GM21576 (cell line): ENCODE results near the gene CCDC170.

Experiments
- ATAC-seq: cut with Tn5 transposase; IDR thresholded peaks from one replicate; pipeline ENCODE4 v1.9.1; 2021; ENCODE audit warnings: mild to moderate bottlenecking, moderate library complexity; ENCODE audit not compliant: unreplicated experiment

Gene CCDC170

DNA sequence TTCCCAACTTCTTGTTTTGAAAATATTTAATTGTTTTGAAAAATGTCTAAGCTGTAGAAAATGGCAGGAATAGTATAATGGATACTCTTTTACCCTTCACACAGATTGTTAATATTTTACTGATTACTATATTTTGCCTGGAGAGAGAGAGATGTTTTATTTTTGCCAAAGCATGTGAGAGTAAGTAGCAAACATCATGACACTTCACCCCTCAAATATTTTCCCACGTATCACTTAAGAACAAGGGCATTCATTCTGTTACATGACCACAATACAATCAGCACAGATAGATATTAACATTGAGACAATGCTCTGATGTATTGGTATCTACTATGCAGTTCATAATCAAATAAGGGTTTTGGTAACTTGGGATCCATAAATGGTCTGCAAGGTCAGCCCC, 116.5 kb downstream of the CCDC170 start:
- ATAC-seq = no peak

DNA sequence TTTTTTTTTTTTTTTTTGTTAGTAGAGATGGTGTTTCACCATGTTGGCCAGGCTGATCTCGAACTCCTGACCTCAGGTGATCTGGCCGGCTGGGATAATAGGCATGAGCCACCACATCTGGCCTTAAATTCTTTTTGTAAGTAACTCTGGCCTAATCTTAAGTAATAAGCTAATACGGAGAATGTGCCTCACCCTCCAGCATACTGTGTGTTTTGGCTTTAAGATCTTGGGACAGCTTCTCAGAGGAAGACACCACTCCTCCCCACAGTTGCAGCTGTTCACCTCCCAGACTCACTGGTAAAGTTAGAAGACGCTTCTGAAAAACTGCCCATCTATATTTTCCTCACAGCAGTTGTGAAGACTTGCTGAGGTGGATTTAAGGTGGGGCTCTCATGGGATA, 120.8 kb downstream of the CCDC170 start:
- ATAC-seq = no peak

DNA sequence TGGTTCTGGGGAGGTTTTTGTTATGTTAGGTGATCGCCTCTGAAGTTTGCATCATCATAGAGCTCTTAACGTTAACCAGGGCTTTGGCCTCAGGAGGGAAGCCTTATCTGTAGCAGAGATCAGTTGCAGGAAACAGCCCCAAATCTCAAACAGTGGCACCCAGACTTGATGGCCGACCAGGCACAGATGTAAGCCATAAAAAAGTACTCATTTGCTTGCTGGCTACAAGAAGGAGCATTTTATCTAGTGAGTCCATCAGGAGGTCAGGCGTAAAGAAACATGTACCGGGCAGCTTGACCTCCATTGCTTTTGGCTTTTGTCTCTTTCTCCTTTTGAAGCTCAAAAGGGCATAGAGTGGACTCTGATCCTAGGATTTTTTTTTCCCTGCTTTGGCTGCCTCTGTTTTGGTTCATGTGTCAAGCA, 122.3 kb downstream of the CCDC170 start:
- no peak for ATAC-seq

DNA sequence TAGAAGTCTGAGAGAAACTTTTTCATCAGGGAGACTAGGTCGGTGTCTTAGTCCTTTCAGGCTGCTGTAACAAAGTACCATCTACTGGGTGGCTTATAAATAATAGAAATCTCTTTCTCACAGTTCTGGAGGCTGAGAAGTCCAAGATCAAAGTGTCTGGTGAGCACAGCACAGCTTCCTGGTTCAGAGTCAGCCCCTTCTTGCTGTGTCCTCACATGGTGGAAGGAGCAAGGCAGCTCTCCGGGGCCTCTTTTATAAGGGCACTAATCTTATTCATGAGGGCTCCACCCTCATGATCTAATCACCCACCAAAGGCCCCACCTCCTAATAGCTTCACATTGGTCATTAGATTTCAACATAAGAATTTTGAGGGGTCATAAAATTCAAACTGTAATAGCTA, 122.8 kb downstream of the CCDC170 start:
- no peak for ATAC-seq

DNA sequence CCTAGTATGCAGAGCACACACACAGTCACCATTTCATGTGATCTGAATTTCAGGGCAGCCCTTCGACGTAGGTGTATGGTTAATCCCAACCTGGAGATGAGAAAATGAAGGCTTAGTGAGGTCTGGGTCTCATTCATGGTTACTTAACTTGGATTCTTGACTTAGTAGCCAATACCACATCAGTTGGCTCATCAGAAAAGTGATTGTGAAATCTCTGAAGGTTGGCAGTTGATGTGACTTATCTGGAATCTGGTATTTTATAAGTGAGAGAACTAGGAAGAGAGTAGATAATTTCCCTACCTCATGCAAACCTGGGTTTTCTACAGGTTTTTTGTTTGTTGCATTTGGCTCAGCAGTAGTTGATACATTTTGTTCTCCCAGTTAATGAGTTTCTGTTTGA, 123.7 kb downstream of the CCDC170 start:
- no peak for ATAC-seq

DNA sequence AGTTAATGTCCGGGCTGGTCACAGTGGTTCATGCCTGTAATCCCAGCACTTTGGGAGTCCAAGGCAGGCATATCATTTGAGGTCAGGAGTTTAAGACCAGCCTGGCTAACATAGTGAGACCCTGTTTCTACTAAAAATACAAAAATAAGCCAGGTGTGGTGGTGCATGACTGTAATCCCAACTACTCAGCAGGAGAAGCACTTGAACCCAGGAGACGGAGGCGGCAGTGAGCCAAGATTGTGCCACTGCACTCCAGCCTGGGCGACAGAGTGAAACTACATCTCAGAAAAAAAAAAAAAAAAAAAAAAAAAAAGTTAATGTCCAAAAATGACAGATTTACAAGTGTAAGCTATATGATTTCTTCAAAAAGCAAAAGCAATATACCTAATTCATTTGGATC, 124.9 kb downstream of the CCDC170 start:
- ATAC-seq = no peak

DNA sequence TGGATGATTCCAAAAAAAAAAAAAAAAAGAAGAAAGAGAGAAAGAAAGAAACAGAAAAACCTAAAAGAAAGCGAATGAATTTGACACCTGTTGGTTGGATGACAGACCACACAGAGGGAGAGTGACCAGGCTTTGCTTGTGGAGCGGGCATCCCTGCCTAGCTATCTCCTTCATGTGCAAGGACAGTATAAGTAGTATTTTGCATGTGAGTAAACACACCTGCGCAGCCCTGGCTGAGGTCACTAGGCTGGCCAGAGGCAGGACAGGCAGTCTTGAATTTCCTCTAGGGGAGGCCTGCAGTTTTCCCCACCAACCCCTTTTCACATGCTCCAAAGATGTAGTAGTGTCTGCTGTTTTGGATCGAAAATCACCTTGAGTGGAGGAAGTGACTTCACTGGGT, 126.4 kb downstream of the CCDC170 start:
- no peak for ATAC-seq

DNA sequence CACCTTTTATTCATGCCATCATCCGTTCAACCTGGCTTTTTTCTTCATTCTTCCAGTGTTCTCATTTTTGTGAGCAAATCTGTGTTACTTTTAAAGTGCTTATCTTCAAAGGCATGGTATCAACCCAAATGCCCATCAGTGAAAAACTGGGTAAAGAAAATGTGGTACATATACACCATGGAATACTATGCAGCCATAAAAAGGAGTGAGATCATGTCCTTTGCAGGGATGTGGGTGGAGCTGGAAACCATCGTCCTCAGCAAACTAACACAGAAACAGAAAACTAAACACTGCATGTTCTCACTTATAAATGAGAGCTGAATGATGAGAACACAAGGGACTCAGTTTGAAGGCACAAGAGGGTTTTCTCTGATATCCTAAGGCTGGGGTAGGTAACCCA, 130.3 kb downstream of the CCDC170 start:
- ATAC-seq = no peak

DNA sequence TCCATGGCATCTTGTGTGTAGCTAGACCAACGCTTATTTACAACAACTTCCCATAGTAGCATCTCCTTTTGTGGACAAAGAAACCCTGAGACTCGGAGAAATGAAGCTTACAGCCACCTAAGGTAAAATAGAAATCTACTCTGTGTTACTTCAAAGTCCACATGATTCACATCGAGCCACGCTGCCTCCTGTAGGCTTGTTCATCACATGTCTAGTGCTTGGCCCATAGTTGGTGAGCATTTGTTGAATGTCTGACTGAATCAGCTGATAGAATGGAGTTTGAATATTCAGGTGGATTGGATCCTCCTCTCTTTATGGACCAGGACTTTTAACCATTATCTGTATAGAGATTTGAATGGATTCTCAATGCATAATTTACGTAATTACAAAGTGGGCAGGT, 130.7 kb downstream of the CCDC170 start:
- no peak for ATAC-seq

DNA sequence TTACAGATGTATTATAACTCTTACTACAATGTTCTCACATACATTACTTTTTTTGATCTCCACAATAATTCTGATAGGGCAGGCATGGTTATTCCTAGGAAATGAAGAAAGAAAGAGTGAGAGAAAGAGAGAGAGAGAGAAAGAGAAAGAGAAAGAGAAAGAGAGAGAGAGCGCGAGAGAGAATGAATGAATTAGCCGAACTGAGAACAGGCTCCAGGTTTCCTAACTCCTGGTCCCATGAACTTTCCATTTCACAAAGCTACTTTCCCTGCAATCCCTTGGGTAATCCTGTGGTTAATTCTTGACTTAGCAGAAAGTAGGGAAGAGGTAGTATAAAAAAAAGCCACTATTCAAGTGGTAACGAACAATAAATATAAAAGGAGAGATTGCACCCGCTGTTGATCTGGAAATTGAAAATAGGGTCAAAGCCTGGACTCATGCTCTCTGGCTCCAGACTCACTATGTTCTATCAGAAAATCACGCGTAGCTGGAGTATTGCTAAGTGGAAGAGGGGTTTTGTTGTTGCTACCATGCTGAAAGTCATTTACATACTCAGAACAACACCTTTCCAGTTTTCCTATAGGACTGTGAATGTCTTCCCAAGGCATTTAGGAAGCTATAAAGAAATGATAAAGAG, 131.2 kb downstream of the CCDC170 start:
- ATAC-seq = no peak

DNA sequence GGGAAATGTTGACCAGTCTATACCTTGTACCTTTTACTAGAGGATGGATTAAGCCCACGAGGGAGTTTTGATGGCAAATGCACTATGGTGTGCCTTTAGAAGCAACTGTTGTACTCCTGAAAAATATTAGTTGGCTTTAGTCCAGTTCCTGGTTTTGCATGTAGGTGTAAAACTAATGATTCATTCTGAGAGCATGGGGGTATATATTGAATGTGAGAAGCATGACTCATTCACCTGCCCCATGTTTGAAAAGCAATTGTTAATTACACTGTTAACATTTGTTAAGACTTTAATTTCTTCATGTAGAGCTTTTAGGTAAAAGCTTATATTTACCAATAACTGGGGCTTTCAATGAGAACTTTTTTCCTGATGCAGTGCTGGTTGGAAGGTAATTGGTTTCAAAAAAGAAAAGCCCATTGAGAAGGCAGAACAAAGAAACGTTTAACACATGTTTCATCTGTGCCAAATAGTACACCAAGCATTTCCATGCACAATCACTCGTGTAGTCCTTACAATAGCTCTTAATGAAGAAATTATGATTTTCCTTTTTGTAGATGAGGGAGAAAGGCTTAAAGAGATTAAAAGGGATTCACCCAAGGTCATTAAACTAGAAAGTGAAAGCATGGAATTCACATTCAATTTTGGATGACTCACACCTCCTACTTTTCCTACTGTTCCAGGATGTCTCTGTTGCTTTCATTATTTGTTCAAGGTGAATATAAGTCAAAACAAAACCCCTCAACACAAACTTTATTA, 134.1 kb downstream of the CCDC170 start:
- peak; percentile 79 for ATAC-seq

DNA sequence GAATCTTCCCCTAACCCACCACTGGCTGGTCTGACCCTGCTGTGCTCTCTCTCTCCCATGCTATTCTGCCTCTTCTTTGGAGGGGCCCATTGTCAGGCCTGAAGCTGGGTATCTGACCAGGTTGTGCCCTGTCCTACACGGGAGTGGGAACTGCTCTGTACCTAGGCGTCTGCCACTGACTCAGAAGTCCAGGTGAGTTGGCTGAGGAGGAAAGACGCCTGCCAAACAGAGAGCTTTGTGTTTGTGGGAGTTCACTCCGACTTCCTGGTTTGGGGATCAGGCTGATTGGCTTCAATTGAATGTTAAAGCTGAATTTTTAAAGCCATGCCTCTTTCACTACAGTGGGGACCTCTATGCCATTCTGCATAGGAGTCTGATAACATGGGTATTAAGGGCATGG, 136.0 kb downstream of the CCDC170 start:
- no peak for ATAC-seq

DNA sequence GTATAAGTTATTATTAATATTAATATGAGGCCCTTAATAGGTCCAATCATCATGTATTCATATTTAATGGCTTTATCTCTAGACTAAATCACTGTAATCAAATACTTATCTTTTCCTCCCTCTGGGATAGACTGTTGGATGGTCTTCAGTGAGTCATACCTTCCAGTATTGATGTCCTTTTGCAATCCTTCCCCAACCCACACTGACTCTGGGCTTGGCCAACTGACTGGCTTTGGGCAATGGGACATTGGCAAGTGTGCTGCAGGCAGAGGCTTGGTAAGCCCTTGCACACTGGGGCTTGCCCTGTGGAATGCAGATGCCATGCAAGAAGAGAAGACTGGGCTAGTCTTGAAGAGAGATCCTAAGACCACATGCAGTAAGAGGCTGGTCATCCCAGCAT, 136.6 kb downstream of the CCDC170 start:
- ATAC-seq = no peak

DNA sequence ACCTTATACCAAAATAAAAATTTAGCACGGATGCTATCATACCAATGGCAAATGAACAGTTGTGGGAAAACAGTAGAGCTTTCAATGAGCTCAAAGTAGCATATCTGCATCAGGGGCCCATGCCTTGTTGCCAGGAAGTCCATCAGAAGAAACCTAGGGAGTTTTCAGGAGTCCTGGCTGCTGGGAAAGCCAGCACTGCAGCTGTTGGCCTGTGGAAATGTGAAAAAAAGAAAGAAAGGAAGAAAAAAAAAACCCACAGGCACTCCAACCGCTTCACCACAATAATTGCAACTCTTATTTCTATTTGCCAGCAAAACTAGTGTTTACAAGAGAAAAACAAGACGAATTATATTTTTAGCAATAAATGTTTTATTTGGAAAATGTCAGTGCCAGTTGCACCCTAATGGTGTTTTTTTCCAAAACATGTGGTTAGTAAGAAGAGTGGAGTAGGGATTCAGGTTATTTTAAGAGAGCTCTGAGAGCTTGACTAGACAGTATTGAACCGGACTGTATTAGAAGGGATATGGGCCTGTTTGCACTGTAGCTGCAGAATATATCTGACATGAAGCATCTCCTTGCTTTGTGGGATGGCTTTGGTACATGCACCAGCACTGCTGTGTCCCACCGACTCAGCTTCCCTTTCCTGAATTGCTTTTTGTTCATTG, 137.3 kb downstream of the CCDC170 start:
- ATAC-seq = no peak

DNA sequence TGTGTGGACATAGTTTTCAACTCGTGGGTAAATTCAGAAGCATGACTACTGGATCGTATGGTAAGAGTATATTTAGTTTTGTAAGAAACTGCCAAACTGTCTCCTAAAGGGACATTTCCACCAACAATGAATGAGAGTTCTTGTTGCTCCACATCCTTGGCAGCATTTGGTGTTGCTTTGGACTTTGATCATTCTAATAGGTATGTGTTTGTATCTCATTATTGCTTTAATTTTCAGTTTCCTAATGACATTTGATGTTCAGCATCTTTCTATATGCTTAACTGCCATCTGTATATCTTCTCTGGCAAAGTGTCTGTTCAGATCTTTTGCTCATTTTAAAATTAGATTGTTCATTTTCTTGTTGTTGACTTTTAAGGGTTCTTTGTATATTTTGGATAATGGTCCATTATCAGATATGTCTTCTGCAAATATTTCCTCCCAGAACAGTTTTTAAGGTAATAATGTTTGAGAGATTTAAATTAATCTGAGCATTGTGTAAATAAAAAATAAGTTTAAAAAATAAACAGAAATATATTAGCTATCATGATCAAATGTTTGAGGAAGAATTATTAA, 138.7 kb downstream of the CCDC170 start:
- no peak for ATAC-seq

DNA sequence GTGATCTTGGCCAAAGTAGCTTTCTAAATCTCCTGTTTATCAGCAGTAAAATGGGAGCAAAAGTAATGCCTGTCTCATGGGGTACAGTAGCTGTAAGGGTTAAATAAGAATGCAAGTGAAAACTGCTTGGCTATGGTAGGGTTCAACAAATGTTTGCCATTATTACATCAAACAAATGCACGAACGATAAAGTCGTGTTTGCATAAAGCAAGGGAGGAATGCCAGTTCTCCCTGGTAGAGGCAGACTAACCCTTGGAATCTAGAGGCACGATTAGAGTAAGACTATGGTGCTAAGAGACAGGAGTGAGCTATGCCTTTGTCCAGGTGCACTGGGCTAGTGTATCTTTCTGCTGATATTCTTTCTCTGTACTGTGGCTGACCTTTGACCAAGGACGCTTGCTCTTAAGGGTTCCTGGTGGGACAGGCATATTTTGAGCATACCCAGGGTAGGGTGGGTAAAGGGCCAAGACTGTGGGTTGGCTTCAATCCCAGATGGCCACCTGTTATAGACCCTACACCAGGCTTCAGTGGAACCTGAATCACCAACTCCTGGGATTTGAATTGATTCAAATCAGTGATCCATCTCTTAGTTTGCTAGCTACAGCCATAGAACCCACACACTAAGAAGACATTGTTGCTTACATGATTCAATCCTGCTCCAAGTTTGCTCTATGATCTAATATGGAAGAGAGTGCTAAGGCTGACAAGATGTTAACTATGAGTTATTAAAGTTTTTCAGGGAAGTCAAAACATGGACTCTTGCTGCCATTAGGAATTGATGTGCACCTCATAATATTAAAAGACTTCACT, 139.9 kb downstream of the CCDC170 start:
- ATAC-seq = no peak

DNA sequence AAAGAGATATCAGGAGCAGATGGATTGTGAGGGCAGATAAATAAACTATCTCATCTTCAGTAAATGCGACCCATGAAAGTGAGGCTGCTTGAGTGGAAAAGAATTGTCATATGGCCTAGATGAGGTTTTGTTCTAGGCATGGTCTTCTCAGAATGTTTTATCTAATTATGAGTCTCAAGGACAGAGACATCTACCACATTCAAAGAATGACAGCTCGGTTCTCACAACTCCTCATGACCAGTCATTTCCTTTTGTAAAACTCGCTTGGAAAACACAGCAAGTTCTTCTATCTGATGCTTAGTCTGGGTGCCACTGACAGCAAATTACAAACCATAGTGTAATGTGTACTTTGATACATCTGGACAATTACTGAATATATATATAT, 140.5 kb downstream of the CCDC170 start:
- no peak for ATAC-seq

DNA sequence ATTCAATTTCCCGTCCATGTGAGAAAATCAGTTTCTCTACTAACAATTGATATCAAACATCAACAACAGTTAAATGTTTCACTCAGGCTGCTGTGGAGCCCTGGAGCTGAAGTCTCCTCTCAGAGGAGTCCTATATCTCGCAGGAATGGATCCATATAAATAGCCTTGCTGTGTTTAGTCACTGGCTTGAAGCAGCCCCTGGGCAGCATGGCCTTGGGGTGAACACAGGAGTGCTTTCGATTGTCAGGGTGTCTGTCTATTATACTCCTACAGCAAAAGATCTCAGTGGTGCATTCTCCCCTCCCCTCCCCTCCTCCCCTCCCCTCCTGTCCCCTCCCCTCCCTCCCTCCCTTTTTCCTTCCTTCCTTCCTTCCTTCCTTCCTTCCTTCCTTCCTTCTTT, 141.9 kb downstream of the CCDC170 start:
- no peak for ATAC-seq

DNA sequence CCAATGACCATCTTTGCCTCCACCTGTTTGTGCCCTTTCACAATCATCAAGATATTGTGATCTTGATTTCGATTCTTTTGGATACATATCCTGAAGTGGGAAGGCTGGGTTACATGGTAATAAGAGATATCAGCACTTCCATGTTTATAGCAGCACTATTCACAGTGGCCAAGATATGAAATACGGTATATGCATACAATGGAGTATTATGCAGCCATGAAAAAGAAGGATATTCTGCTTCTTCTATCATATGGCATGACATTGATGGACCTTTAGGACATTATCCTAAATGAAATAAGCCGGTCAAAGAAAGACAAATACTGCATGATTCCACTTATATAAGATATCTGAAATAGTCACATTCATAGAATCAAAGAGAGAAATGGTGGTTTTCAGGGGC, 144.0 kb downstream of the CCDC170 start:
- ATAC-seq = no peak

DNA sequence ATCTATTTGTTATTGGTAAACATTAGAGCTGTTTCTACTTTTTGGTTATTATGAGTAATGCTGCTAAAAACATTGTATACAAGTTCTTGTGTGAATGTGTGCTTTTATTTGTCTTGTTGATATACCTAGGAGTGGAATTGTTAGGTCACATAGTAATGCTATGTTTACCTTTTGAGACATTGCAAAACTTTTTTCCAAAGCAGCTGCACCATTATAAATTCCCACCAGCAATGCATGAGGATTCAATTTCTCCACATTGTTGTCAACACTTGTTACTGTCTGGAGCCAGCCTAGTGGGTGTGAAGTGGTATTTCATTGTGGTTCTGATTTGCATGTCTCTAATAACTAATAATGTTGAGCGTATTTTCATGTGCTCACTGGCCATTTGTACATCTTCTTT, 145.9 kb downstream of the CCDC170 start:
- ATAC-seq = no peak

DNA sequence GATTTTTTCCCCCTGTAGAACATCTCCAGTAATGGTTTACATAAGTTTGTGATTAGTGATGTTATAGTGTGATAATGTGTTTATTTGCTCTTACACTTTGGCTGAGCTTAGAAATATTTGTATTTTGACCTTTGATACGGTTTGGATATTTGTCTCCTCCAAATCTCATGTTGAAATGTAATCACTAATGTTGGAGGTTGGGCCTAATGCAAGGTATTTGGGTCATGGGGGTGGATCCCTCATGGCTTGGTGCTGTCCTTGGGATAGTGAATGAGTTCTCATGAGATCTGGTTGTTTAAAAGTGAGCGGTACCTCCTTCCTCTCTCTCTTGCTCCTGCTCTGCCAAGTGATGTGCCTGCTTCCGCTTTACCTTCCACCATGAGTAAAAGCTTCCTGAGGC, 147.2 kb downstream of the CCDC170 start:
- no peak for ATAC-seq
